Colonic mucosa (tissue), 4 donors: ENCODE data around the gene TSPAN8. TPM values are rescaled to one million over a fixed set of nuclear protein-coding genes. Genes with fewer than 3 reads are reported as not detected.

ENCODE experiments used
- DNase-seq: peaks from one replicate; pipeline ENCODE4 v3.0.0-alpha.2; 2020
- H3K27ac ChIP-seq: fragments of 200-600 bp; one replicate; pipeline ENCODE4 v1.8.0; 2021
- H3K27me3 ChIP-seq: fragments of 200-600 bp; one replicate; pipeline ENCODE4 v1.8.0; 2021
- H3K36me3 ChIP-seq: fragments of 200-600 bp; one replicate; pipeline ENCODE4 v1.8.0; 2021
- H3K4me1 ChIP-seq: fragments of 200-600 bp; one replicate; pipeline ENCODE4 v1.8.0; 2021; ENCODE audit warnings: mild to moderate bottlenecking
- H3K4me3 ChIP-seq: fragments of 200-600 bp; one replicate; pipeline ENCODE4 v1.8.0; 2021
- H3K9ac ChIP-seq, 2 donors: one replicate each; pipeline ENCODE4 v1.7.0; 2013; ENCODE audit warnings: control low read depth in 2 of 2, low read depth in 2 of 2, low read length in 2 of 2
- H3K9me3 ChIP-seq: fragments of 200-600 bp; one replicate; pipeline ENCODE4 v1.8.0; 2021
- intact Hi-C: fragments of 100-400 bp; cut with DNase I; formaldehyde crosslinking; loops from one replicate; pipeline ENCODE4 v1.14.1; 2022
- total RNA-seq, 2 donors: library from RNA; stranded (reverse); fragmentation: NEBNext Ultra II Directional in 1 of 2; extraction: Animal tissue kit (Norgen Biotek cat#: 25700) in 1 of 2; gene quantifications; one replicate each; pipeline ENCODE4 v1.2.1, GENCODE V29; 2021
- TF ChIP-seq, protein P1 (sequence below): fragments of 200-600 bp; IDR thresholded peaks from one replicate; pipeline ENCODE4 v1.8.0; 2022; ENCODE audit warnings: antibody characterized with exemption, mild to moderate bottlenecking
- donor health status: healthy.
- donor health status: DM: no; HTN: no; CAD: no.
- donor health status: DM: no; HTN: no; CAD: no.

The TSPAN8 gene
- total RNA-seq, 2 donors from 2014 or later: 1,318 to 1,657 TPM

DNA sequence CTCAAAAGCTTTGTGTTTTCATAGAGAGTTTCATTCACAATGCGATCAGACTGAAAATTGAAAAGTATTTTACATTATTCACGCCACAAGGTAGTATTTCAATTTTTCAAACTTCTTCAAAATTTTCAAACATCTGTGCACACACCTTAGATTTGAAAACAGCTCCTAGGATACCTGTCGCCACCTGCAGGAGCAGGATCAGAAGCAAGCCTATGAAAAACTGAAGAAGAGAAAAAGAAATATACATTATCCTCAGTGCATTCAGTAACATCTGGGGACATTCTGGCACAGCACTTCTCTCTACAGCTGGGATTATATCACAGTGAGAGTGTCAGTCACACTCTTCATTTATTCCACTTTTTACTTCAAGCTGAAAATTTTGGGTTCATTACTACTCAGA lies 19.8 kb downstream of the TSPAN8 start:
- Histone ChIP-seq H3K4me3 (no peak overlapping the region), H3K27ac (no peak overlapping the region), H3K9ac (no peak overlapping the region), H3K27me3 (no peaks in the 10 kb centered on the region), H3K4me1 (no peaks in the 10 kb centered on the region), H3K9me3 (no peaks in the 10 kb centered on the region), H3K36me3 (peaks cover 6% of the 10 kb centered on the region)
- DNase-seq: no peak
- TF ChIP-seq, protein P1, sequence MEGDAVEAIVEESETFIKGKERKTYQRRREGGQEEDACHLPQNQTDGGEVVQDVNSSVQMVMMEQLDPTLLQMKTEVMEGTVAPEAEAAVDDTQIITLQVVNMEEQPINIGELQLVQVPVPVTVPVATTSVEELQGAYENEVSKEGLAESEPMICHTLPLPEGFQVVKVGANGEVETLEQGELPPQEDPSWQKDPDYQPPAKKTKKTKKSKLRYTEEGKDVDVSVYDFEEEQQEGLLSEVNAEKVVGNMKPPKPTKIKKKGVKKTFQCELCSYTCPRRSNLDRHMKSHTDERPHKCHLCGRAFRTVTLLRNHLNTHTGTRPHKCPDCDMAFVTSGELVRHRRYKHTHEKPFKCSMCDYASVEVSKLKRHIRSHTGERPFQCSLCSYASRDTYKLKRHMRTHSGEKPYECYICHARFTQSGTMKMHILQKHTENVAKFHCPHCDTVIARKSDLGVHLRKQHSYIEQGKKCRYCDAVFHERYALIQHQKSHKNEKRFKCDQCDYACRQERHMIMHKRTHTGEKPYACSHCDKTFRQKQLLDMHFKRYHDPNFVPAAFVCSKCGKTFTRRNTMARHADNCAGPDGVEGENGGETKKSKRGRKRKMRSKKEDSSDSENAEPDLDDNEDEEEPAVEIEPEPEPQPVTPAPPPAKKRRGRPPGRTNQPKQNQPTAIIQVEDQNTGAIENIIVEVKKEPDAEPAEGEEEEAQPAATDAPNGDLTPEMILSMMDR: no peak
- intact Hi-C loops: no loop called here

DNA sequence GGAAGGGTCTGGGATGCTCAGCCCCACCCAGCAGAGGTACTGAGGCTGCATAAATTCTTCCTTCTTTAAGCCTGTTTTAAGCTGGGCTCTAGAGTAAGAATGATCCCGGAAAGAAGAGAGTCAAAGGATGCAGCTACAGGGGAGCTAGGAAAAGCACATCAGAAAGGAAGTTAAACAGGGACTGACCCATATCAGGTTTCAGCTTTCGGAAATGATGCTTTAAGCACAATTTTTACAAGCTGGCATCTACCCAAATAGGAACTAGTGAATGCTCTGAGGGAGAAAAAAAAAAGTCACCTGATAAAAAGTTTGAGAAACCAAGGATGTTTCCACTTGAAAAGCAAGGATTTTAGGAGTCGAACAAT lies 22.0 kb downstream of the TSPAN8 start:
- TF ChIP-seq, protein P1: no peak
- DNase-seq: no peak
- Histone ChIP-seq H3K9me3 (no peaks in the 10 kb centered on the region), H3K9ac (no peak overlapping the region), H3K36me3 (peaks cover 6% of the 10 kb centered on the region), H3K4me3 (no peak overlapping the region), H3K4me1 (no peaks in the 10 kb centered on the region), H3K27me3 (no peaks in the 10 kb centered on the region), H3K27ac (no peak overlapping the region)
- intact Hi-C loops: no loop called here

DNA sequence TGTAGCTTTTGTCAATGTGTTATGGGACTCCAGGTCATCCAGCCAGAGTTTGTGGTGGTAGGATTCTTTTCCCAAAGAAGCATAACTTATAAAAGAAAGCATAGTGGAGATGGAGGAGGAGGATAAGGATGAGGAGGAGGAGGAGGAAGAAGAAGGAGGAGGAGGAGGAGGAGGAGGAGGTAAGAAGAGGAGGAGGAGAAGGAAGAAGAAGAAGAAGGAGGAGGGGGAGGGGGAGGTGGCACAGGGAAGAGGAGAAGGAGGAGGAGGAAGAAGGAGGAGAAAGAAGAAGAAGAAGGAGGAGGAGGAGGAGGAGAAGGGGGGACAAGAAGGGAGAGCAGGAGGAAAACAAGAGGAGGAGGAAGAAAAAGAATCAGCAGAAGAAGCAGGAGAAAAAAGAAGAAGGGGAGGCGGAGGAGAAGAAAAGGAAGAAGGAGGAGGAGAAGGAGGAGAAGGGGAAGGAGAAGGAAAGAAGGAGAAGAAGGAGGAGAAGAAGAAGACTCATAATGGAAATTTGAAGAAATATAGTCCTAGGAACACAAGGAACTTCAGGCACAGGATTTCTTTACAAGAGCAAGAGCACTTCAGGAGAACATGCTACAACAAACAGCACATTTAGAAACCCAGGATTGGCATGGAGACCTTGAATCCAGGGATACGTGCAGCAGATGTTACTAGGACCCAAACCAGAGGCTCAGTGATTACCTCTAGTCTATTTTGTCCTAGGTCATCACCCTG lies 22.6 kb downstream of the TSPAN8 start:
- intact Hi-C loops: no loop called here
- no peak for DNase-seq
- Histone ChIP-seq H3K36me3 (peaks cover 6% of the 10 kb centered on the region), H3K27me3 (no peaks in the 10 kb centered on the region), H3K4me1 (no peaks in the 10 kb centered on the region), H3K4me3 (no peak overlapping the region), H3K9ac (no peak overlapping the region), H3K9me3 (no peaks in the 10 kb centered on the region), H3K27ac (no peak overlapping the region)
- TF ChIP-seq, protein P1: no peak

DNA sequence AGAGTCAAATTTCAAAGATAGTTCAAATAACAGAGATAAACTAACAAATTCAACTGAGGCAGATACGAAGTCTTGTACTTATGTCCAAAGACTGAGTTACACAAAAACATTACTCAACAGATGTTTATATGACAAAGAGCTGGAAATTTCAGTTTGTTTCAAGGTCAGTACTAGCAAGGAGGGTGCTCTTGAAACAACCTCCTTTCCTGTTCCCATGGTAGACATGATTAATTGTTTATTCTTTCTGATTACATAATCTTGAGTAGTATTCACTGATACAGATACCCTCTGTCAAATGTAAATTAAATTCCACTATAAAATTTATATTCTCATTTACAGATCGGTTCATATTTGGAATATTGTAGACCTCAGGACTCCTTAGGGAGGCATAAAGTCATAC lies 23.4 kb downstream of the TSPAN8 start:
- peaks cover 6% of the 10 kb centered on the region for H3K36me3 ChIP-seq
- H3K4me3 ChIP-seq: no peak overlapping the region
- H3K4me1 ChIP-seq: no peaks in the 10 kb centered on the region
- H3K9me3 ChIP-seq: no peaks in the 10 kb centered on the region
- no peak for DNase-seq
- intact Hi-C loops: no loop called here
- no peaks in the 10 kb centered on the region for H3K27me3 ChIP-seq
- H3K9ac ChIP-seq: no peak overlapping the region
- TF ChIP-seq, protein P1: no peak
- no peak overlapping the region for H3K27ac ChIP-seq

DNA sequence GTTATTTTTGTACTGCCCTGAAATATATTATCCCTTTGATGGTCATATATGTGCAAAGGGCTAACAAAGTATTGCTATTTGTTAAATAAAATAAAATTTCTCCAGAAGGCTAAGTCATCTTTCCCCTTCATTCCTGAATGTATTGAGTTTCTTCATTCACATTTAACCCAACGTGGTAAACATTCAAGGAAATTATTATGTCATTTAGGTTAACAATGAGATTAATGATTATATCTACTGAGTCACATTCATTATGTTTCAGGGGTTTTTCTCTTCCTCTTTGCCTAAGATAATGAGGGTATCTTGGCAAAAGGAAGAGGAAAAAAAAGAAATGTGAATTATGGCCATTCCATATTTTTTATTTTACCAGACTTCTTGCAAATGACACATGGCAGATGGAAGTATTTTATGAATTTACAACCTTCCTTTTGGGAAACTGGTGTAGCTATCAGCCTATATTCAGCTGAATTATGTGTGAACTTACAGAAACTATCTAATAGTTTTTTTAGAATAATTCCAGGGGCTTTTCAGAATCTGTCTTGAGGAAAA lies 27.2 kb downstream of the TSPAN8 start:
- TF ChIP-seq, protein P1: no peak
- Histone ChIP-seq H3K4me3 (no peak overlapping the region), H3K4me1 (no peaks in the 10 kb centered on the region), H3K27ac (peak overlapping the region; percentile 10), H3K27me3 (no peaks in the 10 kb centered on the region), H3K36me3 (peaks cover 6% of the 10 kb centered on the region), H3K9ac (no peak overlapping the region), H3K9me3 (no peaks in the 10 kb centered on the region)
- DNase-seq: no peak
- intact Hi-C loops: no loop called here
